Measurements from ENCODE around the gene GCHFR. TPM values are rescaled to one million over a fixed set of nuclear protein-coding genes. Genes with fewer than 3 reads are reported as not detected.

The GCHFR gene
- total and polyA plus RNA-seq, 2 of the 4 experiments (the other 2 are of a cell fraction): 2.3 to 6.5 TPM

- CTCF ChIA-PET: no interaction called here
- no TSS peak for BruUV-seq (replicated peaks)
These were observed 8.7 kb upstream of the GCHFR start, which contains the start of gene RMDN3 for GRCh38 chr15:40754883-40755811. Gene RMDN3 (minus strand): TSS chr15:40755254. CDS start chr15:40754783, 471 bp downstream.

More at GRCh38 chr15:40754883-40755811, 8.7 kb upstream of the GCHFR start, which contains the start of gene RMDN3:
- H3K23ac ChIP-seq (ENCODE audit: low read depth, low read length): peak within 1 kb of the TSS; percentile 87
- H3K4me1 ChIP-seq (ENCODE audit: control insufficient read depth, insufficient read depth, low read length): peaks cover 1% of the 10 kb centered on the region; the same call in 1 of the 2 replicates
- WGBS, 2 experiments (ENCODE audit: extremely low coverage in 2 of 2, insufficient read length in 1 of 2): 0% methylated on average over 21 of the region's 66 CpGs; no CpG with 5 or more reads in 1 of the 2 experiments
- no peaks in the 10 kb centered on the region for H3K9me3 ChIP-seq (ENCODE audit: control insufficient read depth, insufficient read depth, low read length)
- H4K8ac ChIP-seq (ENCODE audit: low read depth in 2 of 2, low read length in 2 of 2): peak within 1 kb of the TSS; percentile 87 to 96
- peak within 1 kb of the TSS; percentile 100 for H3K4me2 ChIP-seq (ENCODE audit: low read depth, low read length)
- H3K14ac ChIP-seq (replicated peaks; ENCODE audit: low read depth, low read length): peak within 1 kb of the TSS; percentile 87
- dilution Hi-C loops (cut with HindIII; ENCODE audit: low sequenced_read_pairs, unreplicated experiment): no loop called here
- intact Hi-C loops (cut with micrococcal nuclease): no loop called here
- peak within 1 kb of the TSS; percentile 47 for H2BK5ac ChIP-seq (ENCODE audit: low read depth, low read length, poor library complexity, severe bottlenecking)
- peak within 1 kb of the TSS; percentile 87 for H3K4me3 ChIP-seq (ENCODE audit: insufficient read depth, low read depth, low read length)
- peaks cover 12% of the 10 kb centered on the region for H3K36me3 ChIP-seq (ENCODE audit: control insufficient read depth, insufficient read depth, low read length)
- H2BK20ac ChIP-seq (ENCODE audit: low read depth, low read length): no peak within 1 kb of the TSS
- H3K9me1 ChIP-seq (ENCODE audit: insufficient read depth, low read length): no peaks in the 10 kb centered on the region
- H4K5ac ChIP-seq (ENCODE audit: low read depth, low read length): peak within 1 kb of the TSS; percentile 67
- peak; percentile 98 for ATAC-seq (ENCODE audit: low read depth)
- no peak within 1 kb of the TSS for H2BK120ac ChIP-seq (ENCODE audit: low read depth, low read length)
- peak within 1 kb of the TSS; percentile 84 for H4K91ac ChIP-seq (ENCODE audit: insufficient read depth, low read depth, low read length)
- peak within 1 kb of the TSS; percentile 71 for H2AK5ac ChIP-seq (ENCODE audit: low read depth, low read length)
- no peaks in the 10 kb centered on the region for H4K20me1 ChIP-seq (ENCODE audit: insufficient read depth, low read length)
- peak within 1 kb of the TSS; percentile 92 for H3K9ac ChIP-seq (ENCODE audit: low read depth, low read length)
- peaks cover 6 to 35% of the 10 kb centered on the region in 2 experiments; a peak in 3 of 4 replicates for H3K79me1 ChIP-seq (ENCODE audit: low read depth in 1 of 2, low read length in 2 of 2)
- H3K27me3 ChIP-seq (ENCODE audit: control insufficient read depth, insufficient read depth, low read length): no peaks in the 10 kb centered on the region; the same call in 1 of the 2 replicates
- in situ Hi-C loops (cut with MboI; ENCODE audit: low sequenced_read_pairs): no loop called here
- 0 out of 2 replicates have a peak within 1 kb of the TSS, but pooled peaks have one; percentile 44 for H3K18ac ChIP-seq (ENCODE audit: low read depth, low read length)
- peak within 1 kb of the TSS; percentile 87 for H3K56ac ChIP-seq (ENCODE audit: extremely low read depth, insufficient read depth, low read length)
- peak within 1 kb of the TSS; percentile 80 for H3K4ac ChIP-seq (ENCODE audit: low read depth, low read length)
- peak within 1 kb of the TSS; percentile 99 for H2AFZ ChIP-seq (replicated peaks; ENCODE audit: low read length, poor library complexity)
- peak within 1 kb of the TSS; percentile 73 for H3K27ac ChIP-seq (ENCODE audit: insufficient read depth, low read length)
- TF ChIP-seq, protein P1, sequence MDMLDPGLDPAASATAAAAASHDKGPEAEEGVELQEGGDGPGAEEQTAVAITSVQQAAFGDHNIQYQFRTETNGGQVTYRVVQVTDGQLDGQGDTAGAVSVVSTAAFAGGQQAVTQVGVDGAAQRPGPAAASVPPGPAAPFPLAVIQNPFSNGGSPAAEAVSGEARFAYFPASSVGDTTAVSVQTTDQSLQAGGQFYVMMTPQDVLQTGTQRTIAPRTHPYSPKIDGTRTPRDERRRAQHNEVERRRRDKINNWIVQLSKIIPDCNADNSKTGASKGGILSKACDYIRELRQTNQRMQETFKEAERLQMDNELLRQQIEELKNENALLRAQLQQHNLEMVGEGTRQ (IDR thresholded peaks at IDR 0.05; ENCODE audit: low read depth, low read length): peak; percentile 54
- peak; percentile 82 for TF ChIP-seq POLR2A (IDR thresholded peaks at IDR 0.05; ENCODE audit: low read depth, low read length)
- no peak for TF ChIP-seq ELK1 (IDR thresholded peaks at IDR 0.05; ENCODE audit: borderline replicate concordance, low read depth, low read length)
- no peak; the same call in 1 of the 2 replicates for TF ChIP-seq RAD21 (IDR thresholded peaks at IDR 0.05; ENCODE audit: low read length)
- TF ChIP-seq NFE2L2 (IDR thresholded peaks at IDR 0.05; ENCODE audit: low read depth, low read length): 0 out of 2 replicates have a peak, but pooled peaks have one; percentile 3
- peak; percentile 96 for TF ChIP-seq MXI1 (IDR thresholded peaks at IDR 0.05; ENCODE audit: borderline replicate concordance, low read depth, low read length)
- peak; percentile 97 for TF ChIP-seq MAZ (IDR thresholded peaks at IDR 0.05; ENCODE audit: borderline replicate concordance, low read depth, low read length)
- no peak for TF ChIP-seq MAFK (IDR thresholded peaks at IDR 0.05; ENCODE audit: low read depth, low read length)
- DNase-seq: peak; percentile 87
- H2BK15ac ChIP-seq (ENCODE audit: low read depth, low read length): peak within 1 kb of the TSS; percentile 54; the same call in 1 of the 3 replicates
- H2AK9ac ChIP-seq (replicated peaks; ENCODE audit: low read depth, low read length, poor library complexity): peak within 1 kb of the TSS; percentile 94
- POLR2A ChIA-PET (ENCODE audit: unreplicated experiment): no interaction called here

All from IMR-90 (cell line).